Measurements from ENCODE around the gene BEND7. TPM values are rescaled to one million over a fixed set of nuclear protein-coding genes. Genes with fewer than 3 reads are reported as not detected.

Gene BEND7
- total RNA-seq, 3 donors from 2014 or later: 17.1 to 33.4 (median 28.7) TPM

- H3K9me3 ChIP-seq: no peaks in the 10 kb centered on the region
- no peak for ATAC-seq
- TF ChIP-seq CTCF (IDR thresholded peaks at IDR 0.05): no peak
- intact Hi-C loops (cut with DNase I, micrococcal nuclease): no loop called here
- no peaks in the 10 kb centered on the region for H3K4me1 ChIP-seq (ENCODE audit: low read depth)
- H3K4me3 ChIP-seq: no peak overlapping the region
- no peak for DNase-seq
- no peaks in the 10 kb centered on the region for H3K36me3 ChIP-seq (ENCODE audit: low read depth)
Observed at GRCh38 chr10:13400196-13400965, 128.4 kb downstream of the BEND7 start.

GRCh38 chr10:13399752-13400151 is 129.1 kb downstream of the BEND7 start:
- no peaks in the 10 kb centered on the region for H3K9me3 ChIP-seq
- no peaks in the 10 kb centered on the region for H3K4me1 ChIP-seq (ENCODE audit: low read depth)
- intact Hi-C loops (cut with DNase I, micrococcal nuclease): no loop called here
- TF ChIP-seq CTCF (IDR thresholded peaks at IDR 0.05): no peak
- ATAC-seq (no peak), DNase-seq (no peak)
- H3K36me3 ChIP-seq (ENCODE audit: low read depth): no peaks in the 10 kb centered on the region
- no peak overlapping the region for H3K4me3 ChIP-seq

GRCh38 chr10:13399236-13399635 is 129.6 kb downstream of the BEND7 start:
- DNase-seq (no peak), ATAC-seq (no peak)
- Histone ChIP-seq H3K9me3 (no peaks in the 10 kb centered on the region), H3K36me3 (ENCODE audit: low read depth) (no peaks in the 10 kb centered on the region), H3K4me3 (no peak overlapping the region), H3K4me1 (ENCODE audit: low read depth) (no peaks in the 10 kb centered on the region)
- no peak for TF ChIP-seq CTCF (IDR thresholded peaks at IDR 0.05)
- intact Hi-C loops (cut with DNase I, micrococcal nuclease): no loop called here

GRCh38 chr10:13397052-13397451 is 131.8 kb downstream of the BEND7 start:
- no peaks in the 10 kb centered on the region for H3K36me3 ChIP-seq (ENCODE audit: low read depth)
- no peak for ATAC-seq
- no peaks in the 10 kb centered on the region for H3K9me3 ChIP-seq
- no peak for TF ChIP-seq CTCF (IDR thresholded peaks at IDR 0.05)
- H3K4me3 ChIP-seq: no peak overlapping the region
- intact Hi-C loops (cut with DNase I, micrococcal nuclease): no loop called here
- DNase-seq: no peak
- H3K4me1 ChIP-seq (ENCODE audit: low read depth): no peaks in the 10 kb centered on the region

DNA sequence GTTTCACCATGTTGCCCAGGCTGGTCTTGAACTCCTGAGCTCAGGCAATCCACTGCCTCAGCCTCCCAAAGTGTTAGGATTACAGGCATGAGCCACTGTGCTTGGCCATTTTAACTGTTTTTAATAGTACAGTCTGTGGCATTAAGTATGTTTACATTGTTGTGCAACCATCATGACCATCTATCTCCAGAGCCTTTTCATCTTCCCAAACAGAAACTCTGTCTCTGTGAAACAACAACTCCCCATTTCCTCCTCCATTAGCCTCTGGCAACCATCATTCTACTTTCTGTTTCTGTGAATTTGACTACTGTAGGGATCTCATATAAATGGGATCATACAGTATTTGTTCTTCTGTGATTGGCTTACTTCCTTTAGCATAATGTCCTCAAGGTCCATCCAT is 132.4 kb downstream of the BEND7 start:
- Histone ChIP-seq H3K9me3 (no peaks in the 10 kb centered on the region), H3K4me3 (no peak overlapping the region), H3K36me3 (ENCODE audit: low read depth) (no peaks in the 10 kb centered on the region), H3K4me1 (ENCODE audit: low read depth) (no peaks in the 10 kb centered on the region)
- TF ChIP-seq CTCF (IDR thresholded peaks at IDR 0.05): no peak
- intact Hi-C loops (cut with DNase I, micrococcal nuclease): no loop called here
- ATAC-seq (no peak), DNase-seq (no peak)
